Measurements from ENCODE around the gene SPAG5. TPM values are rescaled to one million over a fixed set of nuclear protein-coding genes. Genes with fewer than 3 reads are reported as not detected.

Gene SPAG5
- total and polyA plus RNA-seq, 9 of the 15 experiments (the other 6 are each of a cell fraction or from before 2014, with no cell fraction given): 94.4 to 286 (median 151) TPM

- TF ChIP-seq ZMIZ1 (IDR thresholded peaks at IDR 0.05; ENCODE audit: low read depth in 2 of 2, low read length in 2 of 2) (0 out of 4 replicates have a peak, but pooled peaks of 1 of the 2 experiments have one; percentile 34), PRPF4 (IDR thresholded peaks at IDR 0.05; ENCODE audit: insufficient read depth, low read depth, low read length, poor library complexity, severe bottlenecking) (no peak), EP300 (IDR thresholded peaks at IDR 0.05; ENCODE audit: low read length) (no peak), DACH1 (IDR thresholded peaks at IDR 0.05; ENCODE audit: partially characterized antibody) (no peak), DNMT1 (IDR thresholded peaks at IDR 0.05) (0 out of 2 replicates have a peak, but pooled peaks have one; percentile 74), RBM17 (IDR thresholded peaks at IDR 0.05; ENCODE audit: borderline replicate concordance, low read depth, low read length) (no peak), FOXA3 (CRISPR knock-in tag; conservative IDR thresholded peaks at IDR 0.05 in 1 of 2, IDR thresholded peaks at IDR 0.05 in 1 of 2) (no peak), CXXC5 (CRISPR knock-in tag; IDR thresholded peaks at IDR 0.05) (peak; percentile 100), HIVEP1 (CRISPR knock-in tag; IDR thresholded peaks at IDR 0.05) (no peak), NCOA2 (IDR thresholded peaks at IDR 0.05; ENCODE audit: partially characterized antibody in 2 of 2) (no peak), SIN3A (IDR thresholded peaks at IDR 0.05; ENCODE audit: borderline replicate concordance in 2 of 2, control insufficient read depth in 1 of 2, low read depth in 2 of 2, low read length in 2 of 2) (peak; percentile 78 to 84; a peak in 3 of 4 replicates), FOXK1 (CRISPR knock-in tag; IDR thresholded peaks at IDR 0.05; ENCODE audit: borderline replicate concordance) (no peak), NFE2L1 (tag; IDR thresholded peaks at IDR 0.05; ENCODE audit: borderline replicate concordance, low read depth) (no peak), RBBP5 (IDR thresholded peaks at IDR 0.05; ENCODE audit: borderline replicate concordance, insufficient read depth, low read length, poor library complexity, severe bottlenecking) (peak; percentile 64), MCM5 (IDR thresholded peaks at IDR 0.05; ENCODE audit: low read depth) (no peak), IRF9 (tag; IDR thresholded peaks at IDR 0.05) (no peak)
Observed at GRCh38 chr17:28644787-28645575, 46.2 kb upstream of the SPAG5 start, which contains the start of gene BLTP2 (continued).

Measured in K562 (cell line).